AG09309 (cell line): ENCODE data around the gene CRAT.

Source experiments
- DNase-seq: peaks from one replicate; pipeline ENCODE4 v3.0.0-alpha.2; 2010; ENCODE audit warnings: low read depth
- H3K4me3 ChIP-seq: 2 replicates; pipeline ENCODE4 v1.5.1; 2011; ENCODE audit warnings: mild to moderate bottlenecking, low read depth, low read length, moderate library complexity; ENCODE audit not compliant: control insufficient read depth
- TF ChIP-seq, protein P1 (sequence below): IDR thresholded peaks from 2 replicates; pipeline ENCODE4 v1.5.1; 2011; ENCODE audit warnings: mild to moderate bottlenecking, low read depth, low read length, inconsistent platforms; ENCODE audit not compliant: insufficient read depth, control insufficient read depth; ENCODE audit errors: missing control alignments

The CRAT gene

DNA sequence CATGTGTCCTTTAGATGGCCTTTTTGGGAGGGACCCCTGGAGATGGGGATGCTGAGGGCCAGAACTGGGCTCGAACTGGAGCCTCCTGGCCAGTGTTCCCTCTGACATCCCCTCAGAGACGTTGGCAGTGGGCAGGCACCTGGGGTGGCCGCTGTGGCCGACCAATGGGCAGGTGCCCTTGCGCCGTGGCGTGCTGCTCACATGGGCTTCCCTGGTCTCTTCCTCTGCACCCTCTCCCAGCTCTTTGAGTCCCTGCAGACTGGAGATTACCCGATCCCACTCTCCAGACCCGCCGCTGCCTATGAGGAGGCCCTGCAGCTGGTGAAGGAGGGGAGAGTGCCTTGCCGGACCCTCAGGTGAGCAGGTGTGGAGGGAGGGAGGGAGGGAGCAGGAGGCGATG lies 49.6 kb downstream of the CRAT start:
- TF ChIP-seq, protein P1, sequence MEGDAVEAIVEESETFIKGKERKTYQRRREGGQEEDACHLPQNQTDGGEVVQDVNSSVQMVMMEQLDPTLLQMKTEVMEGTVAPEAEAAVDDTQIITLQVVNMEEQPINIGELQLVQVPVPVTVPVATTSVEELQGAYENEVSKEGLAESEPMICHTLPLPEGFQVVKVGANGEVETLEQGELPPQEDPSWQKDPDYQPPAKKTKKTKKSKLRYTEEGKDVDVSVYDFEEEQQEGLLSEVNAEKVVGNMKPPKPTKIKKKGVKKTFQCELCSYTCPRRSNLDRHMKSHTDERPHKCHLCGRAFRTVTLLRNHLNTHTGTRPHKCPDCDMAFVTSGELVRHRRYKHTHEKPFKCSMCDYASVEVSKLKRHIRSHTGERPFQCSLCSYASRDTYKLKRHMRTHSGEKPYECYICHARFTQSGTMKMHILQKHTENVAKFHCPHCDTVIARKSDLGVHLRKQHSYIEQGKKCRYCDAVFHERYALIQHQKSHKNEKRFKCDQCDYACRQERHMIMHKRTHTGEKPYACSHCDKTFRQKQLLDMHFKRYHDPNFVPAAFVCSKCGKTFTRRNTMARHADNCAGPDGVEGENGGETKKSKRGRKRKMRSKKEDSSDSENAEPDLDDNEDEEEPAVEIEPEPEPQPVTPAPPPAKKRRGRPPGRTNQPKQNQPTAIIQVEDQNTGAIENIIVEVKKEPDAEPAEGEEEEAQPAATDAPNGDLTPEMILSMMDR: no peak
- DNase-seq: no peak
- no peak overlapping the region for H3K4me3 ChIP-seq

- no peak for DNase-seq
- TF ChIP-seq, protein P1: no peak
- no peak overlapping the region for H3K4me3 ChIP-seq
Observed at GRCh38 chr9:129059796-129060785, 50.5 kb downstream of the CRAT start.

DNA sequence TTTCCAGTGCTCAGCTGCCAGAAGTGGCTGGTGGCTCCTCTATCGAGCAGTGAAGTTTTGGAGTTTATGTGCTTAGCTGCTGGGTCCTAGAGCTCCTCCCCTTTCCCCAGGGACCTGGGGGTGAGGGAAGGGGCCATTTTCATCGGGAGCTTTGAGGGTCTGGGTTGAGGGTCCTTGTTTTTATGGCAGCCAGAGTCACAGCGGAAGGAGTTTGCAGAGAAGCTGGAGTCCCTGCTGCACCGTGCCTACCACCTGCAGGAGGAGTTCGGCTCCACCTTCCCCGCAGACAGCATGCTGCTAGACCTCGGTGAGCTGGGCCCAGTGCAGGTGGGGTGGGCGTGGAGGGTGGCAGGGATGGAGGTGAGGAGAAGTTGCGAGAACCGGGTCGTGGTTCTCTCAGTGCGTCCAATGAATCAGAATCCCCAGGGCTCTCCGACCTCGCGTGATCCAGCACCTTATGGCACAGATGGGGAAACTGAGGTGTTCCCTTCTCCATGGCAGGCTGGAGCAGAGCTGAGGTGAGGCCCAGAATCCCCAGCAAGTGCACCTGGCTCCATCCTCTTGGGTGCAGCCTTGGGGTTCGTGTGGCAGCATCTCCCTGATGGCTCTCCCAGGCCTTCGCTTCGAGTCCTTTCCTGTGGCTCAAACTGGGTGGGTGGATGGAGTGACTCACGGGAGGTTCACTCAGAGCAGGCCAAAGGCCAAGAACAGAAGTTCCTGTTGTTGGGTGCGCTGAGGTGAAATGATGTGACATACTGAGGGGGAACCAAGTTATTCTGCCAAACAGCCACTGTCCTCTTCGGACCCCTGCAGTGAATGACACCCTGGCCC lies 51.4 kb downstream of the CRAT start:
- DNase-seq: no peak
- no peak overlapping the region for H3K4me3 ChIP-seq
- TF ChIP-seq, protein P1: no peak

GRCh38 chr9:129054163-129054851 lies 56.3 kb downstream of the CRAT start:
- H3K4me3 ChIP-seq: no peak overlapping the region
- DNase-seq: no peak
- TF ChIP-seq, protein P1: no peak

DNA sequence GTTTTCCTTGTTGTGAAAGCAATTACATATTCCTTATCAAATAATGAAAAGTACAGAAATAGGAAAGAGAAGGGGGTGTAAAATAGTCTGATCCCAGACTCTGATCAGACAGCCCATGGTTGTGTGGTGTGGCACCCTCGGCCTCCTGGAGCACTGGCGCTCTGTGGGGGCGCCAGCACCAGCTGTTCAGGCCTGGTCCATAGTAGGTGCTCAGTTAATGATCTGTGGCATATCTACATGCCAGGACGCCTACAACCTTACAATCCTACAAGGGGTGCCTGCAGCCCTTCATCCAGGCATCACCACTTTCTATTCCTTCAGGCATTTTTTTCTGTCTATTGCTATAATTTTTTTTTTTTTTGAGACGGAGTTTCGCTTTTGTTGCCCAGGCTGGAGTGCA lies 57.6 kb downstream of the CRAT start:
- DNase-seq: no peak
- H3K4me3 ChIP-seq: no peak overlapping the region
- TF ChIP-seq, protein P1: no peak

DNA sequence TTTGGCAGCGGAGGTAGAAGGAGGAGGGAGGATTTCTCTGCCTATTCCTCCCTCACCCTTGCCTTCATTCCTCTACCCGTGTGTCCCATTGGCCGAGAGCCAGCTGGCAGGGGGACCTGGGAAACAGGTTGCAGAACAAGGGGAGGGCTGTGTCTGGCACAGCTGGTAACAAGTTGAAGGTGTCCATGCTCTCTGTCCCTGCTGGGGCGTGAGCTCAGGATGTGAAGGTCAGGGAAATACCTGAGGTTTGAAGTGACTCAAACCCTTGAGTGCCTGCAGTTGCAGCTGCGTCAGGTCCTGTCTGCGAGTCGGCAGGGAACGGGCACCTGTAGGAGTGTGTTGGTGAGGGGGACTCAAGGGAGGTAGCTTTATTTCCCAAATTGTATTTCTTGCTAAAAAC lies 58.0 kb downstream of the CRAT start:
- DNase-seq: no peak
- H3K4me3 ChIP-seq: no peak overlapping the region
- TF ChIP-seq, protein P1: no peak
